ENCODE data around the gene FKBP9. TPM values are rescaled to one million over a fixed set of nuclear protein-coding genes. Genes with fewer than 3 reads are reported as not detected.

FKBP9 gene
- total RNA-seq, 1 experiment from 2014 or later: 11.0 TPM

- TF ChIP-seq NFYB (CRISPR knock-in tag; conservative IDR thresholded peaks at IDR 0.05; ENCODE audit: low read depth) (no peak), FOXP1 (CRISPR knock-in tag; IDR thresholded peaks at IDR 0.05; ENCODE audit: borderline replicate concordance) (no peak)
Measured at GRCh38 chr7:32921896-32922295, 35.3 kb upstream of the FKBP9 start (continued).

GRCh38 chr7:32928785-32929298 is 28.4 kb upstream of the FKBP9 start:
- no peaks in the 10 kb centered on the region for H3K9me3 Mint-ChIP-seq

More at GRCh38 chr7:32928785-32929298, 28.4 kb upstream of the FKBP9 start:
- TF ChIP-seq MYBL2 (CRISPR knock-in tag; IDR thresholded peaks at IDR 0.05) (no peak), ZNF281 (CRISPR knock-in tag; IDR thresholded peaks at IDR 0.05) (no peak), ZMAT4 (CRISPR knock-in tag; IDR thresholded peaks at IDR 0.05) (no peak), FOXP1 (CRISPR knock-in tag; IDR thresholded peaks at IDR 0.05; ENCODE audit: borderline replicate concordance) (no peak), ATF1 (CRISPR knock-in tag; IDR thresholded peaks at IDR 0.05) (no peak)
- TF ChIP-seq, protein P1, sequence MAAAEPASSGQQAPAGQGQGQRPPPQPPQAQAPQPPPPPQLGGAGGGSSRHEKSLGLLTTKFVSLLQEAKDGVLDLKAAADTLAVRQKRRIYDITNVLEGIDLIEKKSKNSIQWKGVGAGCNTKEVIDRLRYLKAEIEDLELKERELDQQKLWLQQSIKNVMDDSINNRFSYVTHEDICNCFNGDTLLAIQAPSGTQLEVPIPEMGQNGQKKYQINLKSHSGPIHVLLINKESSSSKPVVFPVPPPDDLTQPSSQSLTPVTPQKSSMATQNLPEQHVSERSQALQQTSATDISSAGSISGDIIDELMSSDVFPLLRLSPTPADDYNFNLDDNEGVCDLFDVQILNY (CRISPR knock-in tag; IDR thresholded peaks at IDR 0.05): no peak
- TF ChIP-seq, protein P2, sequence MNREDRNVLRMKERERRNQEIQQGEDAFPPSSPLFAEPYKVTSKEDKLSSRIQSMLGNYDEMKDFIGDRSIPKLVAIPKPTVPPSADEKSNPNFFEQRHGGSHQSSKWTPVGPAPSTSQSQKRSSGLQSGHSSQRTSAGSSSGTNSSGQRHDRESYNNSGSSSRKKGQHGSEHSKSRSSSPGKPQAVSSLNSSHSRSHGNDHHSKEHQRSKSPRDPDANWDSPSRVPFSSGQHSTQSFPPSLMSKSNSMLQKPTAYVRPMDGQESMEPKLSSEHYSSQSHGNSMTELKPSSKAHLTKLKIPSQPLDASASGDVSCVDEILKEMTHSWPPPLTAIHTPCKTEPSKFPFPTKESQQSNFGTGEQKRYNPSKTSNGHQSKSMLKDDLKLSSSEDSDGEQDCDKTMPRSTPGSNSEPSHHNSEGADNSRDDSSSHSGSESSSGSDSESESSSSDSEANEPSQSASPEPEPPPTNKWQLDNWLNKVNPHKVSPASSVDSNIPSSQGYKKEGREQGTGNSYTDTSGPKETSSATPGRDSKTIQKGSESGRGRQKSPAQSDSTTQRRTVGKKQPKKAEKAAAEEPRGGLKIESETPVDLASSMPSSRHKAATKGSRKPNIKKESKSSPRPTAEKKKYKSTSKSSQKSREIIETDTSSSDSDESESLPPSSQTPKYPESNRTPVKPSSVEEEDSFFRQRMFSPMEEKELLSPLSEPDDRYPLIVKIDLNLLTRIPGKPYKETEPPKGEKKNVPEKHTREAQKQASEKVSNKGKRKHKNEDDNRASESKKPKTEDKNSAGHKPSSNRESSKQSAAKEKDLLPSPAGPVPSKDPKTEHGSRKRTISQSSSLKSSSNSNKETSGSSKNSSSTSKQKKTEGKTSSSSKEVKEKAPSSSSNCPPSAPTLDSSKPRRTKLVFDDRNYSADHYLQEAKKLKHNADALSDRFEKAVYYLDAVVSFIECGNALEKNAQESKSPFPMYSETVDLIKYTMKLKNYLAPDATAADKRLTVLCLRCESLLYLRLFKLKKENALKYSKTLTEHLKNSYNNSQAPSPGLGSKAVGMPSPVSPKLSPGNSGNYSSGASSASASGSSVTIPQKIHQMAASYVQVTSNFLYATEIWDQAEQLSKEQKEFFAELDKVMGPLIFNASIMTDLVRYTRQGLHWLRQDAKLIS (CRISPR knock-in tag; IDR thresholded peaks at IDR 0.05; ENCODE audit: borderline replicate concordance): no peak
- TF ChIP-seq, protein P3, sequence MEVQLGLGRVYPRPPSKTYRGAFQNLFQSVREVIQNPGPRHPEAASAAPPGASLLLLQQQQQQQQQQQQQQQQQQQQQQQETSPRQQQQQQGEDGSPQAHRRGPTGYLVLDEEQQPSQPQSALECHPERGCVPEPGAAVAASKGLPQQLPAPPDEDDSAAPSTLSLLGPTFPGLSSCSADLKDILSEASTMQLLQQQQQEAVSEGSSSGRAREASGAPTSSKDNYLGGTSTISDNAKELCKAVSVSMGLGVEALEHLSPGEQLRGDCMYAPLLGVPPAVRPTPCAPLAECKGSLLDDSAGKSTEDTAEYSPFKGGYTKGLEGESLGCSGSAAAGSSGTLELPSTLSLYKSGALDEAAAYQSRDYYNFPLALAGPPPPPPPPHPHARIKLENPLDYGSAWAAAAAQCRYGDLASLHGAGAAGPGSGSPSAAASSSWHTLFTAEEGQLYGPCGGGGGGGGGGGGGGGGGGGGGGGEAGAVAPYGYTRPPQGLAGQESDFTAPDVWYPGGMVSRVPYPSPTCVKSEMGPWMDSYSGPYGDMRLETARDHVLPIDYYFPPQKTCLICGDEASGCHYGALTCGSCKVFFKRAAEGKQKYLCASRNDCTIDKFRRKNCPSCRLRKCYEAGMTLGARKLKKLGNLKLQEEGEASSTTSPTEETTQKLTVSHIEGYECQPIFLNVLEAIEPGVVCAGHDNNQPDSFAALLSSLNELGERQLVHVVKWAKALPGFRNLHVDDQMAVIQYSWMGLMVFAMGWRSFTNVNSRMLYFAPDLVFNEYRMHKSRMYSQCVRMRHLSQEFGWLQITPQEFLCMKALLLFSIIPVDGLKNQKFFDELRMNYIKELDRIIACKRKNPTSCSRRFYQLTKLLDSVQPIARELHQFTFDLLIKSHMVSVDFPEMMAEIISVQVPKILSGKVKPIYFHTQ (CRISPR knock-in tag; IDR thresholded peaks at IDR 0.05): no peak
- TF ChIP-seq, protein P4, sequence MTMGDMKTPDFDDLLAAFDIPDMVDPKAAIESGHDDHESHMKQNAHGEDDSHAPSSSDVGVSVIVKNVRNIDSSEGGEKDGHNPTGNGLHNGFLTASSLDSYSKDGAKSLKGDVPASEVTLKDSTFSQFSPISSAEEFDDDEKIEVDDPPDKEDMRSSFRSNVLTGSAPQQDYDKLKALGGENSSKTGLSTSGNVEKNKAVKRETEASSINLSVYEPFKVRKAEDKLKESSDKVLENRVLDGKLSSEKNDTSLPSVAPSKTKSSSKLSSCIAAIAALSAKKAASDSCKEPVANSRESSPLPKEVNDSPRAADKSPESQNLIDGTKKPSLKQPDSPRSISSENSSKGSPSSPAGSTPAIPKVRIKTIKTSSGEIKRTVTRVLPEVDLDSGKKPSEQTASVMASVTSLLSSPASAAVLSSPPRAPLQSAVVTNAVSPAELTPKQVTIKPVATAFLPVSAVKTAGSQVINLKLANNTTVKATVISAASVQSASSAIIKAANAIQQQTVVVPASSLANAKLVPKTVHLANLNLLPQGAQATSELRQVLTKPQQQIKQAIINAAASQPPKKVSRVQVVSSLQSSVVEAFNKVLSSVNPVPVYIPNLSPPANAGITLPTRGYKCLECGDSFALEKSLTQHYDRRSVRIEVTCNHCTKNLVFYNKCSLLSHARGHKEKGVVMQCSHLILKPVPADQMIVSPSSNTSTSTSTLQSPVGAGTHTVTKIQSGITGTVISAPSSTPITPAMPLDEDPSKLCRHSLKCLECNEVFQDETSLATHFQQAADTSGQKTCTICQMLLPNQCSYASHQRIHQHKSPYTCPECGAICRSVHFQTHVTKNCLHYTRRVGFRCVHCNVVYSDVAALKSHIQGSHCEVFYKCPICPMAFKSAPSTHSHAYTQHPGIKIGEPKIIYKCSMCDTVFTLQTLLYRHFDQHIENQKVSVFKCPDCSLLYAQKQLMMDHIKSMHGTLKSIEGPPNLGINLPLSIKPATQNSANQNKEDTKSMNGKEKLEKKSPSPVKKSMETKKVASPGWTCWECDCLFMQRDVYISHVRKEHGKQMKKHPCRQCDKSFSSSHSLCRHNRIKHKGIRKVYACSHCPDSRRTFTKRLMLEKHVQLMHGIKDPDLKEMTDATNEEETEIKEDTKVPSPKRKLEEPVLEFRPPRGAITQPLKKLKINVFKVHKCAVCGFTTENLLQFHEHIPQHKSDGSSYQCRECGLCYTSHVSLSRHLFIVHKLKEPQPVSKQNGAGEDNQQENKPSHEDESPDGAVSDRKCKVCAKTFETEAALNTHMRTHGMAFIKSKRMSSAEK (CRISPR knock-in tag; IDR thresholded peaks at IDR 0.05; ENCODE audit: borderline replicate concordance): no peak
- ChIA-PET CTCF (interaction anchor here (1.2 to 1.6 kb wide), 2 partner anchors 82 to 128 kb away, joined by 3 to 5 read pairs; no protein-coding TSS in a partner anchor), POLR2A (no interaction called here)
- no peaks in the 10 kb centered on the region for H3K36me3 Mint-ChIP-seq
- H3K27ac Mint-ChIP-seq: no peak overlapping the region
- H3K4me1 Mint-ChIP-seq: no peaks in the 10 kb centered on the region
- H3K27me3 Mint-ChIP-seq (ENCODE audit: low read depth): peaks cover 95% of the 10 kb centered on the region
- ATAC-seq (no peak), DNase-seq (ENCODE audit: low spot score) (no peak)
- H3K4me3 Mint-ChIP-seq: no peak overlapping the region

Measured in WTC11 (cell line).